GM18870 (cell line): ENCODE measurements around the gene PHF14.
"Not testable (repeated sequence)": the region's sequence is repeated elsewhere in the genome, so short reads cannot be mapped to it uniquely, and the experiment has no call there.

Experiments
- ATAC-seq: cut with Tn5 transposase; IDR thresholded peaks from one replicate; pipeline ENCODE4 v1.9.1; 2021; ENCODE audit warnings: moderate library complexity; ENCODE audit not compliant: unreplicated experiment

Gene PHF14

GRCh38 chr7:10973061-10973941 lies at the start of gene PHF14:
TSS of gene PHF14 (plus strand) at chr7:10973872. CDS start at chr7:10974324, 452 bp downstream.
- ATAC-seq: peak; percentile 92

- no peak for ATAC-seq
Measured at GRCh38 chr7:10924370-10924769, 49.3 kb upstream of the PHF14 start.

GRCh38 chr7:10928203-10928602 lies 45.5 kb upstream of the PHF14 start:
- ATAC-seq: not testable (repeated sequence)

GRCh38 chr7:10930551-10930950 lies 43.1 kb upstream of the PHF14 start:
- ATAC-seq: no peak

- ATAC-seq: no peak
Measured at GRCh38 chr7:10931161-10931560, 42.5 kb upstream of the PHF14 start.

GRCh38 chr7:10934292-10934691 lies 39.4 kb upstream of the PHF14 start:
- ATAC-seq: no peak

- ATAC-seq: peak; percentile 1
Measured at GRCh38 chr7:10939237-10939910, 34.3 kb upstream of the PHF14 start.

GRCh38 chr7:10939911-10940703 lies 33.6 kb upstream of the PHF14 start:
- peak; percentile 83 for ATAC-seq

GRCh38 chr7:10940704-10941355 lies 32.8 kb upstream of the PHF14 start:
- ATAC-seq: no peak

GRCh38 chr7:10950494-10950893 lies 23.2 kb upstream of the PHF14 start:
- no peak for ATAC-seq

GRCh38 chr7:10950974-10951578 lies 22.6 kb upstream of the PHF14 start:
- ATAC-seq: not testable (repeated sequence)

- ATAC-seq: no peak
Measured at GRCh38 chr7:10952588-10952987, 21.1 kb upstream of the PHF14 start.

GRCh38 chr7:10953078-10953750 lies 20.5 kb upstream of the PHF14 start:
- ATAC-seq: peak; percentile 57

GRCh38 chr7:10956528-10956927 lies 17.1 kb upstream of the PHF14 start:
- ATAC-seq: no peak

GRCh38 chr7:10960242-10960641 lies 13.4 kb upstream of the PHF14 start:
- not testable (repeated sequence) for ATAC-seq

GRCh38 chr7:10965016-10965415 lies 8.7 kb upstream of the PHF14 start:
- ATAC-seq: not testable (repeated sequence)

- ATAC-seq: no peak
Measured at GRCh38 chr7:10972174-10972573, 1.5 kb upstream of the PHF14 start.

GRCh38 chr7:10973942-10974911 lies 555 bp downstream of the PHF14 start:
- peak; percentile 19 for ATAC-seq

- ATAC-seq: no peak
Measured at GRCh38 chr7:10977113-10977512, 3.4 kb downstream of the PHF14 start.
